H9 (cell line): ENCODE measurements around the gene PKP1. TPM values are rescaled to one million over a fixed set of nuclear protein-coding genes. Genes with fewer than 3 reads are reported as not detected.

Experiments used
- DNase-seq: peaks from one replicate; pipeline ENCODE4 v3.0.0-alpha.2; 2017
- H2AFZ ChIP-seq: one replicate; pipeline ENCODE4 v1.6.1; 2013; ENCODE audit warnings: mild to moderate bottlenecking, low read length, control low read depth, moderate library complexity
- H2AK5ac ChIP-seq: 2 replicates; pipeline ENCODE4 v1.6.1; 2013; ENCODE audit warnings: low read length, control low read depth, mixed read lengths; ENCODE audit not compliant: insufficient read length
- H2BK120ac ChIP-seq: one replicate; pipeline ENCODE4 v1.6.1; 2013; ENCODE audit warnings: low read depth, mild to moderate bottlenecking, low read length, control low read depth, inconsistent platforms; ENCODE audit not compliant: poor library complexity, severe bottlenecking
- H2BK12ac ChIP-seq: 2 replicates; pipeline ENCODE4 v1.6.1; 2013; ENCODE audit warnings: low read length, control low read depth, mixed read lengths, low read depth; ENCODE audit not compliant: insufficient read length
- H2BK15ac ChIP-seq: 2 replicates; pipeline ENCODE4 v1.6.1; 2013; ENCODE audit warnings: low read depth, low read length, control low read depth
- H2BK20ac ChIP-seq: one replicate; pipeline ENCODE4 v1.6.1; 2013; ENCODE audit warnings: low read depth, mild to moderate bottlenecking, low read length, control low read depth, inconsistent platforms; ENCODE audit not compliant: poor library complexity, severe bottlenecking
- H2BK5ac ChIP-seq: 2 replicates; pipeline ENCODE4 v1.6.1; 2013; ENCODE audit warnings: low read length, control low read depth, mixed read lengths; ENCODE audit not compliant: insufficient read length
- H3K14ac ChIP-seq: 2 replicates; pipeline ENCODE4 v1.6.1; 2013; ENCODE audit warnings: low read length, control low read depth; ENCODE audit not compliant: insufficient read depth
- H3K18ac ChIP-seq: 2 replicates; pipeline ENCODE4 v1.6.1; 2013; ENCODE audit warnings: low read depth, mild to moderate bottlenecking, mixed read lengths, low read length, control low read depth; ENCODE audit not compliant: insufficient read length
- H3K23ac ChIP-seq: 2 replicates; pipeline ENCODE4 v1.6.1; 2013; ENCODE audit warnings: low read length, control low read depth, mixed read lengths, low read depth; ENCODE audit not compliant: insufficient read length
- H3K23me2 ChIP-seq: 2 replicates; pipeline ENCODE4 v1.6.1; 2013; ENCODE audit warnings: low read depth, mild to moderate bottlenecking, mixed read lengths, low read length, control low read depth; ENCODE audit not compliant: insufficient read length, poor library complexity, severe bottlenecking
- H3K27ac ChIP-seq: 2 replicates; pipeline ENCODE4 v1.5.1; 2013; ENCODE audit warnings: low read length, control low read depth, mixed read lengths, low read depth; ENCODE audit not compliant: insufficient read length
- H3K27me3 ChIP-seq: 2 replicates; pipeline ENCODE4 v1.6.1; 2013; ENCODE audit warnings: low read length, control low read depth, inconsistent platforms; ENCODE audit not compliant: insufficient read depth
- H3K4ac ChIP-seq: 2 replicates; pipeline ENCODE4 v1.6.1; 2013; ENCODE audit warnings: low read depth, mild to moderate bottlenecking, control low read depth, inconsistent platforms, low read length, moderate library complexity
- H3K4me1 ChIP-seq: 2 replicates; pipeline ENCODE4 v1.6.1; 2013; ENCODE audit warnings: low read length, control low read depth, inconsistent platforms; ENCODE audit not compliant: insufficient read depth
- H3K4me2 ChIP-seq: 2 replicates; pipeline ENCODE4 v1.6.1; 2013; ENCODE audit warnings: low read length, control low read depth, mixed read lengths; ENCODE audit not compliant: insufficient read length, insufficient read depth
- H3K56ac ChIP-seq: 2 replicates; pipeline ENCODE4 v1.6.1; 2013; ENCODE audit warnings: low read depth, mild to moderate bottlenecking, mixed read lengths, low read length, control low read depth; ENCODE audit not compliant: insufficient read length
- H3K79me1 ChIP-seq: 2 replicates; pipeline ENCODE4 v1.6.1; 2013; ENCODE audit warnings: low read depth, mild to moderate bottlenecking, moderate library complexity, low read length, control low read depth, inconsistent platforms; ENCODE audit not compliant: insufficient read depth, poor library complexity, severe bottlenecking
- H3K79me2 ChIP-seq: 2 replicates; pipeline ENCODE4 v1.6.1; 2013; ENCODE audit warnings: low read length, control low read depth, inconsistent platforms; ENCODE audit not compliant: insufficient read depth
- H3K9ac ChIP-seq: 2 replicates; pipeline ENCODE4 v1.6.1; 2013; ENCODE audit warnings: low read length, control low read depth, mixed read lengths; ENCODE audit not compliant: insufficient read length; ENCODE audit errors: extremely low read depth
- H3K9me3 ChIP-seq: one replicate; pipeline ENCODE4 v1.6.1; 2013; ENCODE audit warnings: low read depth, low read length, inconsistent platforms; ENCODE audit not compliant: control insufficient read depth
- H3T11ph ChIP-seq: one replicate; pipeline ENCODE4 v1.6.1; 2013; ENCODE audit warnings: mild to moderate bottlenecking, low read length, control low read depth, inconsistent platforms
- H4K20me1 ChIP-seq: one replicate; pipeline ENCODE4 v1.6.1; 2013; ENCODE audit not compliant: control insufficient read depth, insufficient read length, insufficient read depth
- H4K5ac ChIP-seq: 2 replicates; pipeline ENCODE4 v1.6.1; 2013; ENCODE audit warnings: low read depth, mild to moderate bottlenecking, mixed read lengths, low read length, control low read depth; ENCODE audit not compliant: insufficient read length
- H4K8ac ChIP-seq: replicated peaks from 2 replicates; pipeline ENCODE4 v1.6.1; 2013; ENCODE audit warnings: low read length, control low read depth, mixed read lengths, low read depth; ENCODE audit not compliant: insufficient read length
- H4K91ac ChIP-seq: 2 replicates; pipeline ENCODE4 v1.6.1; 2013; ENCODE audit warnings: low read depth, mild to moderate bottlenecking, moderate library complexity, mixed read lengths, low read length, control low read depth; ENCODE audit not compliant: insufficient read length
- H3K27ac Mint-ChIP-seq, 3 experiments: 2 replicates in 2 of 3; 3 replicates in 1 of 3; pipeline ENCODE4 v1.8.0; 2020 to 2021; ENCODE audit warnings: mixed read lengths in 3 of 3, mild to moderate bottlenecking in 1 of 3, moderate library complexity in 1 of 3
- H3K27me3 Mint-ChIP-seq: 2 replicates; pipeline ENCODE4 v1.8.0; 2021; ENCODE audit warnings: low read depth, mild to moderate bottlenecking, moderate library complexity, mixed read lengths
- H3K36me3 Mint-ChIP-seq, 3 experiments: 2 replicates in 2 of 3; 3 replicates in 1 of 3; pipeline ENCODE4 v1.8.0; 2020 to 2021; ENCODE audit warnings: low read depth in 3 of 3, mixed read lengths in 3 of 3; ENCODE audit not compliant: insufficient read depth in 1 of 3
- H3K4me1 Mint-ChIP-seq, 2 experiments: 2 replicates each; pipeline ENCODE4 v1.8.0; 2020; ENCODE audit warnings: mixed read lengths in 2 of 2
- H3K4me3 Mint-ChIP-seq, 2 experiments: 2 replicates in 1 of 2; 3 replicates in 1 of 2; pipeline ENCODE4 v1.8.0; 2020 to 2021; ENCODE audit warnings: mild to moderate bottlenecking in 2 of 2, mixed read lengths in 2 of 2, moderate library complexity in 1 of 2
- H3K9me3 Mint-ChIP-seq, 2 experiments: 2 replicates in 1 of 2; 3 replicates in 1 of 2; pipeline ENCODE4 v1.8.0; 2020; ENCODE audit warnings: mild to moderate bottlenecking in 2 of 2, mixed read lengths in 2 of 2, moderate library complexity in 1 of 2
- CTCF ChIP-seq: fragments of 200-600 bp; sonication (generic); conservative IDR thresholded peaks from 3 replicates; pipeline ENCODE4 v1.8.0; 2021; ENCODE audit warnings: antibody characterized with exemption, mild to moderate bottlenecking
- WGBS: extraction: QIAGEN DNeasy Blood & Tissue Kit; methylation state at CpG from one replicate; pipeline ENCODE4 v1.1.7; 2013; ENCODE audit warnings: missing lambda C conversion rate, low lambda C conversion rate, mixed read lengths; ENCODE audit not compliant: insufficient read length; ENCODE audit errors: extremely low coverage; 5-methylcytosine and 5-hydroxymethylcytosine counted together
- total RNA-seq: library from RNA; stranded (reverse); gene quantifications from 2 replicates; pipeline ENCODE4 v1.2.1, GENCODE V29; 2021

PKP1 gene
- total RNA-seq, 1 experiment from 2014 or later, result 0.09 TPM

- Histone ChIP-seq H3K79me2 (no peaks in the 10 kb centered on the region), H3K4me1 (no peaks in the 10 kb centered on the region), H4K20me1 (no peaks in the 10 kb centered on the region), H2AFZ (no peak overlapping the region), H4K91ac (no peak overlapping the region), H3K27me3 (no peaks in the 10 kb centered on the region), H3K23ac (no peak overlapping the region), H2BK5ac (no peak overlapping the region), H3T11ph (no peak overlapping the region), H3K79me1 (no peaks in the 10 kb centered on the region), H3K9ac (no peak overlapping the region), H2BK20ac (no peak overlapping the region), H3K23me2 (no peaks in the 10 kb centered on the region), H2BK120ac (no peak overlapping the region), H2AK5ac (no peak overlapping the region), H4K5ac (no peak overlapping the region), H2BK15ac (no peak overlapping the region), H3K27ac (no peak overlapping the region), H3K9me3 (no peaks in the 10 kb centered on the region), H3K4ac (no peak overlapping the region), H3K56ac (no peak overlapping the region), H3K4me2 (no peak overlapping the region), H3K18ac (no peak overlapping the region), H4K8ac (no peak overlapping the region), H2BK12ac (no peak overlapping the region), H3K14ac (no peak overlapping the region)
- H3K27me3 Mint-ChIP-seq, result peaks cover 1% of the 10 kb centered on the region
- H3K4me1 Mint-ChIP-seq, result peaks cover 13 to 23% of the 10 kb centered on the region in 2 experiments
- H3K9me3 Mint-ChIP-seq, result no peaks in the 10 kb centered on the region
- no peak overlapping the region for H3K4me3 Mint-ChIP-seq
- no CpG with 5 or more reads among the region's 2 CpGs for WGBS
- H3K27ac Mint-ChIP-seq, result no peak overlapping the region; a peak in 1 of 7 replicates
- DNase-seq, result no peak
- TF ChIP-seq CTCF, result no peak
- H3K36me3 Mint-ChIP-seq, result no peaks in the 10 kb centered on the region
Measured at GRCh38 chr1:201359873-201360210, 76.5 kb downstream of the PKP1 start.
